GM18499 (cell line): ENCODE results near the gene ETNK1.

ENCODE experiments used
- ATAC-seq: cut with Tn5 transposase; IDR thresholded peaks from one replicate; pipeline ENCODE4 v1.9.1; 2021; ENCODE audit warnings: moderate number of reproducible peaks; ENCODE audit not compliant: insufficient read depth, unreplicated experiment

ETNK1 gene

GRCh38 chr12:22631863-22632463 lies 7.0 kb downstream of the ETNK1 start:
- no peak for ATAC-seq

GRCh38 chr12:22634883-22635282 lies 9.9 kb downstream of the ETNK1 start:
- ATAC-seq, result no peak

- no peak for ATAC-seq
Measured at GRCh38 chr12:22635812-22636211, 10.8 kb downstream of the ETNK1 start.

- ATAC-seq, result no peak
Measured at GRCh38 chr12:22640851-22641250, 15.9 kb downstream of the ETNK1 start.

- ATAC-seq, result no peak
Measured at GRCh38 chr12:22641353-22642053, 16.5 kb downstream of the ETNK1 start.

GRCh38 chr12:22648668-22649067 lies 23.7 kb downstream of the ETNK1 start:
- no peak for ATAC-seq

GRCh38 chr12:22653075-22653474 lies 28.1 kb downstream of the ETNK1 start:
- no peak for ATAC-seq

GRCh38 chr12:22653791-22654190 lies 28.8 kb downstream of the ETNK1 start:
- ATAC-seq, result no peak

GRCh38 chr12:22656376-22656775 lies 31.4 kb downstream of the ETNK1 start:
- no peak for ATAC-seq

GRCh38 chr12:22656831-22657230 lies 31.9 kb downstream of the ETNK1 start:
- no peak for ATAC-seq

GRCh38 chr12:22657538-22657937 lies 32.6 kb downstream of the ETNK1 start:
- ATAC-seq, result no peak

- ATAC-seq, result no peak
Measured at GRCh38 chr12:22658214-22658613, 33.2 kb downstream of the ETNK1 start.

GRCh38 chr12:22662356-22662755 lies 37.4 kb downstream of the ETNK1 start:
- ATAC-seq, result no peak

GRCh38 chr12:22665476-22665875 lies 40.5 kb downstream of the ETNK1 start:
- ATAC-seq, result no peak

GRCh38 chr12:22667122-22667521 lies 42.2 kb downstream of the ETNK1 start:
- ATAC-seq, result no peak

- ATAC-seq, result no peak
Measured at GRCh38 chr12:22668441-22668840, 43.5 kb downstream of the ETNK1 start.

GRCh38 chr12:22670762-22671161 lies 45.8 kb downstream of the ETNK1 start:
- ATAC-seq, result no peak

GRCh38 chr12:22672951-22673350 lies 48.0 kb downstream of the ETNK1 start:
- ATAC-seq, result no peak

- ATAC-seq, result no peak
Measured at GRCh38 chr12:22677781-22678574, 53.0 kb downstream of the ETNK1 start.

- no peak for ATAC-seq
Measured at GRCh38 chr12:22682663-22683062, 57.7 kb downstream of the ETNK1 start.

GRCh38 chr12:22683131-22683530 lies 58.2 kb downstream of the ETNK1 start:
- ATAC-seq, result no peak
